Cardiac fibroblast (primary cell): Measurements from ENCODE around the gene FRAS1.
"Not testable (repeated sequence)": the region's sequence is repeated elsewhere in the genome, so short reads cannot be mapped to it uniquely, and the experiment has no call there.

Experiments
- DNase-seq, 2 donors: peaks; one replicate each; pipeline versions ENCODE4 v3.0.0 to v3.0.0-alpha.2; 2010; ENCODE audit warnings: low read depth in 2 of 2
- H3K4me3 ChIP-seq, 2 donors: replicated peaks in 1 of 2; 1 replicate in 1 of 2; 2 replicates in 1 of 2; pipeline ENCODE4 v1.5.1; 2011; ENCODE audit warnings: low read depth in 2 of 2, low read length in 2 of 2, mild to moderate bottlenecking in 2 of 2, moderate library complexity in 1 of 2
- TF ChIP-seq, protein P1 (sequence below): IDR thresholded peaks from one replicate; pipeline ENCODE4 v1.5.1; 2011; ENCODE audit warnings: low read depth, mild to moderate bottlenecking, low read length, inconsistent platforms

The FRAS1 gene

GRCh38 chr4:78250500-78250899, 193.4 kb downstream of the FRAS1 start:
- no peak overlapping the region for H3K4me3 ChIP-seq
- DNase-seq: no peak
- TF ChIP-seq, protein P1, sequence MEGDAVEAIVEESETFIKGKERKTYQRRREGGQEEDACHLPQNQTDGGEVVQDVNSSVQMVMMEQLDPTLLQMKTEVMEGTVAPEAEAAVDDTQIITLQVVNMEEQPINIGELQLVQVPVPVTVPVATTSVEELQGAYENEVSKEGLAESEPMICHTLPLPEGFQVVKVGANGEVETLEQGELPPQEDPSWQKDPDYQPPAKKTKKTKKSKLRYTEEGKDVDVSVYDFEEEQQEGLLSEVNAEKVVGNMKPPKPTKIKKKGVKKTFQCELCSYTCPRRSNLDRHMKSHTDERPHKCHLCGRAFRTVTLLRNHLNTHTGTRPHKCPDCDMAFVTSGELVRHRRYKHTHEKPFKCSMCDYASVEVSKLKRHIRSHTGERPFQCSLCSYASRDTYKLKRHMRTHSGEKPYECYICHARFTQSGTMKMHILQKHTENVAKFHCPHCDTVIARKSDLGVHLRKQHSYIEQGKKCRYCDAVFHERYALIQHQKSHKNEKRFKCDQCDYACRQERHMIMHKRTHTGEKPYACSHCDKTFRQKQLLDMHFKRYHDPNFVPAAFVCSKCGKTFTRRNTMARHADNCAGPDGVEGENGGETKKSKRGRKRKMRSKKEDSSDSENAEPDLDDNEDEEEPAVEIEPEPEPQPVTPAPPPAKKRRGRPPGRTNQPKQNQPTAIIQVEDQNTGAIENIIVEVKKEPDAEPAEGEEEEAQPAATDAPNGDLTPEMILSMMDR: no peak

- not testable (repeated sequence) for DNase-seq
Observed at GRCh38 chr4:78252773-78253172, 195.7 kb downstream of the FRAS1 start.

DNA sequence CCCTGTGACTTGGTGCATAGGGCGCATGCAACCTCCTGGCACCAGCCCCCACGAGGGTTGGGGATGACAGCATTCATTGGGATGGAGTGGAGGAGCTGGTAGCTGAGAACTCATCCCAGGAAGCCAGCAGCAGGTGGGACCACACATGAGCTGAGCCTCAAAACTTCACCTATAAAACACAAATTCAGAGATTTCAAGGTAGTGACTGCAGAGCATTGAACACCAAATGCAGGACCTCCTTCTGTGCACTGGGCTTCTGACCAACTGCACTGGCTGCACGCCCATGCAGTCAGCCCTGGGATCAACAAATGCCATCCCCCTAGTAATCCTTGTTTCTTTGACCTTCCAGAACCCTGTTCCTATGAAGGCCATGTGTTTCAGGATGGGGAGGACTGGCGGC, 197.8 kb downstream of the FRAS1 start:
- TF ChIP-seq, protein P1: no peak
- H3K4me3 ChIP-seq: no peak overlapping the region

More at GRCh38 chr4:78252773-78253172, 195.7 kb downstream of the FRAS1 start:
- not testable (repeated sequence) for H3K4me3 ChIP-seq

DNA sequence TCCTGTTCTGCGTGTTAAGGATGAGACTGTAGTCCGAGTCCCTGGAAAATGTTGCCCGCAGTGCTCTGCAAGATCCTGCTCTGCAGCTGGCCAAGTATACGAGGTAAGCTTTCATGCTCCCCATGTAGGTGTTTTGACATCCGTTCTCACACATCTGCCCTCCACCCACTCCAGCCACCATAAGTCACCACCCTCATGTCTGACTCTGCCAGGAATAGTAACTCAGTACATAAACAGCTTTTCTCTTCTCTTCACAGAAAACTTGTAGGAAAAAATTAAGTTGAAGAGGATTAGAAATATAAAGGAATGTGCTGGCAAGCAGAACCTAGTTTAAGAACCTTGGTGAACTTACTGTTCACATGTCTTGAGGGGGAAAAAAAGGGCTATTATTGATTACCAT, 207.9 kb downstream of the FRAS1 start:
- no peak for DNase-seq
- TF ChIP-seq, protein P1: no peak

More for the DNA sequence above, 197.8 kb downstream of the FRAS1 start:
- no peak for DNase-seq

DNA sequence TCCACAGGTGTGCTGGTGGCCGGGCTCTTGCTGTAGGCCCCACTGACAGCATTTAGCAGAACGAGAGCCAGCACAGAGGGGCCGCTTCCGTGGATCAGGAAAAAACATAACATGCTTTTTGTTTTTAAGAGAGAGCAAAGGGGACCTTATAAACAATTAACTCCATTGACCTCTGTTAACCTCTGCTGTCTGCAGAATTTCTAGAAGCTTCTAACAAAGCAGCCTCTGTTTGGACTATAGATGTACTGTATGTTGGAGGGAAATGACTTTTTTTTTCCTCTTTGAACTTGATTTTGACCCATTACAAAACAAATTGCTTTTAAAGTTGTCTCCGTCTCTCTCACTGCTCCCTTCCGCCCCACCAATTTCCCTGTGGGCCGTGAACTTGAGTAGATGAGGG, 210.7 kb downstream of the FRAS1 start:
- no peak for DNase-seq
- H3K4me3 ChIP-seq: no peak overlapping the region
- TF ChIP-seq, protein P1: no peak

More for the DNA sequence above, 207.9 kb downstream of the FRAS1 start:
- no peak overlapping the region for H3K4me3 ChIP-seq

GRCh38 chr4:78268597-78268996, 211.5 kb downstream of the FRAS1 start:
- DNase-seq: no peak
- no peak overlapping the region for H3K4me3 ChIP-seq
- TF ChIP-seq, protein P1: no peak

DNA sequence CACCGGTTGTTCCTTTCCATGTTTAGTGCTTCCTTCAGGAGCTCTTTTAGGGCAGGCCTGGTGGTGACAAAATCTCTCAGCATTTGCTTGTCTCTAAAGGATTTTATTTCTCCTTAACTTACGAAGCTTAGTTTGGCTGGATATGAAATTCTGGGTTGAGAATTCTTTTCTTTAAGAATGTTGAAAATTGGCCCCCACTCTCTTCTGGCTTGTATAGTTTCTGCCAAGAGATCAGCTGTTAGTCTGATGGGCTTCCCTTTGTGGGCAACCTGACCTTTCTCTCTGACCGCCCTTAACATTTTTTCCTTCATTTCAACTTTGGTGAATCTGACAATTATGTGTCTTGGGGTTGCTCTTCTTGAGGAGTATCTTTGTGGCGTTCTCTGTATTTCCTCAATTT, 218.3 kb downstream of the FRAS1 start:
- not testable (repeated sequence) for DNase-seq, H3K4me3 ChIP-seq

DNA sequence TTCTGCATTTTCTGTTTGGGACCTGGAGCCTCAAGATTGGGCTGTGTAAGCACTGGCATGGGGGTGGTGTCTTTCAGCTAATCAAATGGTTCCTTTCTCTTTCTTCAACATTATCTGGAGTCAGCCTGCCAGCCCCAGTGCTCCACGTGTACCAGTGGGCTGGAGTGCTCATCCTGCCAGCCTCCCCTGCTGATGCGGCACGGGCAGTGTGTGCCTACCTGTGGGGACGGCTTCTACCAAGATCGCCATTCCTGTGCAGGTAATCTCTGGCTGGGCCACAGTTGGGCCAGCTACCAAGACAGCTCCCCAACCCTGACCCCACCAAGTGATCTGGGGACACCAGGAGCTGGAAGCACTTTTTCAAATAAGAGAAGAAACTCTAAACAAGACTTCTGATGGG, 229.2 kb downstream of the FRAS1 start:
- TF ChIP-seq, protein P1: no peak
- no peak for DNase-seq
- no peak overlapping the region for H3K4me3 ChIP-seq
